ENCODE data around the gene TRAPPC6A.

Gene TRAPPC6A

GRCh38 chr19:45138303-45138751 is 39.7 kb downstream of the TRAPPC6A start:
- Mint-ChIP-seq H3K4me3 (no peak overlapping the region), H3K27ac (no peak overlapping the region), H3K27me3 (no peaks in the 10 kb centered on the region), H3K4me1 (peaks cover 25% of the 10 kb centered on the region), H3K9me3 (no peaks in the 10 kb centered on the region)
- no peak for ATAC-seq
- no peak for DNase-seq

- ATAC-seq, result no peak
- peaks cover 17% of the 10 kb centered on the region for H3K4me1 Mint-ChIP-seq
- peak overlapping the region in 1 of 2 donors; percentile 75 for H3K27ac Mint-ChIP-seq
These were observed 40.8 kb downstream of the TRAPPC6A start for GRCh38 chr19:45137179-45137761.

GRCh38 chr19:45136507-45137178 is 41.4 kb downstream of the TRAPPC6A start:
- Mint-ChIP-seq H3K27ac (peak overlapping the region in 1 of 2 donors; percentile 75), H3K9me3 (no peaks in the 10 kb centered on the region)

More at GRCh38 chr19:45137179-45137761, 40.8 kb downstream of the TRAPPC6A start:
- Mint-ChIP-seq H3K27me3 (no peaks in the 10 kb centered on the region), H3K4me3 (no peak overlapping the region), H3K9me3 (no peaks in the 10 kb centered on the region)
- DNase-seq, result no peak

GRCh38 chr19:45135176-45135885 is 42.7 kb downstream of the TRAPPC6A start:
- Mint-ChIP-seq H3K4me1 (peaks cover 25% of the 10 kb centered on the region), H3K27me3 (no peaks in the 10 kb centered on the region), H3K27ac (no peak overlapping the region), H3K4me3 (no peak overlapping the region), H3K9me3 (no peaks in the 10 kb centered on the region)
- no peak for DNase-seq
- no peak for ATAC-seq

More at GRCh38 chr19:45136507-45137178, 41.4 kb downstream of the TRAPPC6A start:
- ATAC-seq, result no peak
- no peak for DNase-seq
- Mint-ChIP-seq H3K4me1 (peaks cover 17% of the 10 kb centered on the region), H3K27me3 (no peaks in the 10 kb centered on the region), H3K4me3 (no peak overlapping the region)

- peaks cover 28% of the 10 kb centered on the region for H3K4me1 Mint-ChIP-seq
- no peak overlapping the region for H3K27ac Mint-ChIP-seq
- H3K9me3 Mint-ChIP-seq, result no peaks in the 10 kb centered on the region
- DNase-seq (no peak), ATAC-seq (no peak)
- H3K4me3 Mint-ChIP-seq, result no peak overlapping the region
- no peaks in the 10 kb centered on the region for H3K27me3 Mint-ChIP-seq
These were observed 44.4 kb downstream of the TRAPPC6A start for GRCh38 chr19:45133661-45134060.

- H3K27ac Mint-ChIP-seq, result peak overlapping the region in 1 of 2 donors; percentile 34
- H3K27me3 Mint-ChIP-seq, result no peaks in the 10 kb centered on the region
- DNase-seq (no peak), ATAC-seq (peak; percentile 34)
- H3K4me3 Mint-ChIP-seq, result no peak overlapping the region
- peaks cover 27% of the 10 kb centered on the region for H3K4me1 Mint-ChIP-seq
- H3K9me3 Mint-ChIP-seq, result no peaks in the 10 kb centered on the region
These were observed 47.0 kb downstream of the TRAPPC6A start for GRCh38 chr19:45130888-45131615.

- peaks cover 35% of the 10 kb centered on the region for H3K4me1 Mint-ChIP-seq
- no peaks in the 10 kb centered on the region for H3K9me3 Mint-ChIP-seq
- DNase-seq, result no peak
- no peak overlapping the region for H3K27ac Mint-ChIP-seq
- H3K4me3 Mint-ChIP-seq, result no peak overlapping the region
- no peaks in the 10 kb centered on the region for H3K27me3 Mint-ChIP-seq
- no peak for ATAC-seq
These were observed 47.8 kb downstream of the TRAPPC6A start for GRCh38 chr19:45130236-45130635.

GRCh38 chr19:45128806-45129205 is 49.2 kb downstream of the TRAPPC6A start:
- no peak overlapping the region for H3K27ac Mint-ChIP-seq
- H3K4me1 Mint-ChIP-seq, result peaks cover 34% of the 10 kb centered on the region
- no peak overlapping the region for H3K4me3 Mint-ChIP-seq
- ATAC-seq (no peak), DNase-seq (no peak)
- H3K27me3 Mint-ChIP-seq, result no peaks in the 10 kb centered on the region
- H3K9me3 Mint-ChIP-seq, result no peaks in the 10 kb centered on the region

- ATAC-seq, result no peak
- H3K27ac Mint-ChIP-seq, result no peak overlapping the region
These were observed 49.9 kb downstream of the TRAPPC6A start for GRCh38 chr19:45128146-45128545.

GRCh38 chr19:45126654-45127053 is 51.4 kb downstream of the TRAPPC6A start:
- peaks cover 54% of the 10 kb centered on the region for H3K4me1 Mint-ChIP-seq
- H3K9me3 Mint-ChIP-seq, result no peaks in the 10 kb centered on the region
- H3K27me3 Mint-ChIP-seq, result no peaks in the 10 kb centered on the region
- H3K4me3 Mint-ChIP-seq, result peak overlapping the region in 1 of 2 donors; percentile 24
- ATAC-seq (no peak), DNase-seq (no peak)
- no peak overlapping the region for H3K27ac Mint-ChIP-seq

More at GRCh38 chr19:45128146-45128545, 49.9 kb downstream of the TRAPPC6A start:
- Mint-ChIP-seq H3K4me1 (peaks cover 39% of the 10 kb centered on the region), H3K4me3 (no peak overlapping the region), H3K27me3 (no peaks in the 10 kb centered on the region), H3K9me3 (no peaks in the 10 kb centered on the region)
- no peak for DNase-seq

- no peak overlapping the region for H3K4me3 Mint-ChIP-seq
These were observed 52.0 kb downstream of the TRAPPC6A start for GRCh38 chr19:45125975-45126493.

GRCh38 chr19:45125360-45125759 is 52.7 kb downstream of the TRAPPC6A start:
- no peaks in the 10 kb centered on the region for H3K27me3 Mint-ChIP-seq
- no peak overlapping the region for H3K27ac Mint-ChIP-seq
- H3K9me3 Mint-ChIP-seq, result no peaks in the 10 kb centered on the region
- H3K4me1 Mint-ChIP-seq, result peaks cover 59% of the 10 kb centered on the region
- no peak for ATAC-seq
- H3K4me3 Mint-ChIP-seq, result no peak overlapping the region
- DNase-seq, result no peak

More at GRCh38 chr19:45125975-45126493, 52.0 kb downstream of the TRAPPC6A start:
- ATAC-seq, result peak; percentile 86
- Mint-ChIP-seq H3K27ac (no peak overlapping the region), H3K4me1 (peaks cover 59% of the 10 kb centered on the region), H3K9me3 (no peaks in the 10 kb centered on the region), H3K27me3 (no peaks in the 10 kb centered on the region)
- peak; percentile 64 to 72 for DNase-seq

- no peak for ATAC-seq
- H3K27ac Mint-ChIP-seq, result peak overlapping the region in 1 of 2 donors; percentile 59
These were observed 54.0 kb downstream of the TRAPPC6A start for GRCh38 chr19:45124021-45124420.

GRCh38 chr19:45123440-45123850 is 54.6 kb downstream of the TRAPPC6A start:
- H3K4me3 Mint-ChIP-seq, result no peak overlapping the region
- H3K9me3 Mint-ChIP-seq, result no peaks in the 10 kb centered on the region
- H3K27ac Mint-ChIP-seq, result no peak overlapping the region
- H3K4me1 Mint-ChIP-seq, result peaks cover 75% of the 10 kb centered on the region
- no peaks in the 10 kb centered on the region for H3K27me3 Mint-ChIP-seq
- ATAC-seq (no peak), DNase-seq (no peak)

More at GRCh38 chr19:45124021-45124420, 54.0 kb downstream of the TRAPPC6A start:
- H3K27me3 Mint-ChIP-seq, result no peaks in the 10 kb centered on the region
- no peak for DNase-seq
- H3K4me3 Mint-ChIP-seq, result no peak overlapping the region
- no peaks in the 10 kb centered on the region for H3K9me3 Mint-ChIP-seq
- peaks cover 69% of the 10 kb centered on the region for H3K4me1 Mint-ChIP-seq

- H3K4me1 Mint-ChIP-seq, result peaks cover 81% of the 10 kb centered on the region
These were observed 55.2 kb downstream of the TRAPPC6A start for GRCh38 chr19:45122832-45123231.

More at GRCh38 chr19:45122832-45123231, 55.2 kb downstream of the TRAPPC6A start:
- DNase-seq (no peak), ATAC-seq (no peak)
- no peak overlapping the region for H3K27ac Mint-ChIP-seq
- no peaks in the 10 kb centered on the region for H3K27me3 Mint-ChIP-seq
- H3K9me3 Mint-ChIP-seq, result no peaks in the 10 kb centered on the region
- H3K4me3 Mint-ChIP-seq, result no peak overlapping the region
